Measurements from ENCODE around the gene TSG101.

The TSG101 gene

GRCh38 chr11:18466402-18466801 is 60.3 kb downstream of the TSG101 start:
- no peaks in the 10 kb centered on the region for H3K36me3 ChIP-seq (ENCODE audit: control insufficient read depth, insufficient read depth, low read length)
- no peak overlapping the region for H3K27ac ChIP-seq (ENCODE audit: low read depth, low read length)
- no peak overlapping the region for H3K9ac ChIP-seq (ENCODE audit: low read length)
- H3K4me3 ChIP-seq (ENCODE audit: low read depth, low read length) = no peak overlapping the region
- no peaks in the 10 kb centered on the region for H3K4me1 ChIP-seq (ENCODE audit: control insufficient read depth, insufficient read depth, low read length)
- no peaks in the 10 kb centered on the region for H3K9me3 ChIP-seq (ENCODE audit: control insufficient read depth, insufficient read depth, low read depth, low read length)
- H3K27me3 ChIP-seq (ENCODE audit: control insufficient read depth, insufficient read depth, low read length) = no peaks in the 10 kb centered on the region

DNA sequence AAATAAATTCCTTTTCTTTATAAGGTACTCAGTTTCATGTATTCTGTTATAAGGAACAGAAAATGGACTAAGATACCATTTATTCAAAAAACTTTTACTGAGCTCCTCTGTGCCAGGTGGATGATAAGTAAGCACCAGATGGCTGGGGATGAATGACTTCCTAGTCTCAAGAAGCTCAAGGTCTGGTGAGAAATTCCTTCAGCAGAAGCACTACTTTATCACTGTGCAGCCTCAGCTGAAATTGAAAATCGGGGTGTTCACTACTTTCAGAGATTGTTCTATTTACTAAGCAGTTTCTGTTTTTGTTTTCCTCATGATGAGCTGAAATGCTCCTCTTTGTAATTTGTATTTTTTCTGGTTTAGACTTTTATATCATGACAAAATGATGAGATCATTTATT is 63.3 kb downstream of the TSG101 start:
- Histone ChIP-seq H3K4me3 (ENCODE audit: low read depth, low read length) (no peak overlapping the region), H3K27ac (ENCODE audit: low read depth, low read length) (no peak overlapping the region)

GRCh38 chr11:18461909-18462308 is 64.8 kb downstream of the TSG101 start:
- Histone ChIP-seq H3K9ac (ENCODE audit: low read length) (no peak overlapping the region), H3K27me3 (ENCODE audit: control insufficient read depth, insufficient read depth, low read length) (no peaks in the 10 kb centered on the region), H3K9me3 (ENCODE audit: control insufficient read depth, insufficient read depth, low read depth, low read length) (no peaks in the 10 kb centered on the region), H3K4me1 (ENCODE audit: control insufficient read depth, insufficient read depth, low read length) (no peaks in the 10 kb centered on the region), H3K27ac (ENCODE audit: low read depth, low read length) (no peak overlapping the region), H3K4me3 (ENCODE audit: low read depth, low read length) (no peak overlapping the region), H3K36me3 (ENCODE audit: control insufficient read depth, insufficient read depth, low read length) (no peaks in the 10 kb centered on the region)

More for the DNA sequence above, 63.3 kb downstream of the TSG101 start:
- no peaks in the 10 kb centered on the region for H3K9me3 ChIP-seq (ENCODE audit: control insufficient read depth, insufficient read depth, low read depth, low read length)
- no peaks in the 10 kb centered on the region for H3K4me1 ChIP-seq (ENCODE audit: control insufficient read depth, insufficient read depth, low read length)
- H3K9ac ChIP-seq (ENCODE audit: low read length) = no peak overlapping the region
- H3K36me3 ChIP-seq (ENCODE audit: control insufficient read depth, insufficient read depth, low read length) = no peaks in the 10 kb centered on the region
- no peaks in the 10 kb centered on the region for H3K27me3 ChIP-seq (ENCODE audit: control insufficient read depth, insufficient read depth, low read length)

DNA sequence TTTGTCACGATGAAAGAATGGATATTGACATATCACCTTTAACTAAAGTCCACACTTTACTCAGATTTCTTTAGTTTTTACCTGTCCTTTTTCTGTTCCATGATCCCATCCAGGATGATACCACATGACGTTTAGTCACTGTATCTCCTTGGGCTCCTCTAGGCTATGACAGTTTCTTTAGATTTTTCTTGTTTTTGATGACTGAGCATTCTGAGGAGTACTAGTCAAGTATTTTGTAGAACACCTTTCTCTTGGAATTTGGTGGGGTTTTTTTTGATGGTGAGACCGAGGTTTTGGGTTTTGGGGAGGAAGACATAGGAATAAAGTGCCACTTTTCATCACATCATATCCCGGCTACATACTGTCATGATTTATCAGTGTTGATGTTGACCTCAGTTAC is 67.1 kb downstream of the TSG101 start:
- H3K4me1 ChIP-seq (ENCODE audit: control insufficient read depth, insufficient read depth, low read length) = no peaks in the 10 kb centered on the region
- no peaks in the 10 kb centered on the region for H3K36me3 ChIP-seq (ENCODE audit: control insufficient read depth, insufficient read depth, low read length)

DNA sequence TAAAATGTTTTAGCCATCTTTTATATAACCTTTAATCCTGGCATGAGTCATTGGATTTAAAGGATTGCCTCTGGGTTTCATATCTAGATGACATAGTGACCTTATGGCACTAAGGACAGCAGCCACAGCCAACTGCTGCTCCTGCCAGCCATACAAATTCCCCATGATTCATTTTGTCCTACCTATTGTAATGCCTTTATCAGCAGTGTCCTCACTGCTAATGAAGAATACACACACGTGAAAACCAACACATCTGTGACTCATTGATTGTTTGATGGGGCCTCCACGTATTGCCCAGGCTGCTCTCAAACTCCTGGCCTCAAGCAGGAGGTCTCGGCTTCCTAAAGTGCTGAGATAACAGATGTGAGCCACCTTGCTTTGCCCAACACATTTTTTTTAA is 69.3 kb downstream of the TSG101 start:
- Histone ChIP-seq H3K27ac (ENCODE audit: low read depth, low read length) (no peak overlapping the region), H3K36me3 (ENCODE audit: control insufficient read depth, insufficient read depth, low read length) (no peaks in the 10 kb centered on the region), H3K9me3 (ENCODE audit: control insufficient read depth, insufficient read depth, low read depth, low read length) (no peaks in the 10 kb centered on the region), H3K4me3 (ENCODE audit: low read depth, low read length) (no peak overlapping the region), H3K27me3 (ENCODE audit: control insufficient read depth, insufficient read depth, low read length) (no peaks in the 10 kb centered on the region), H3K4me1 (ENCODE audit: control insufficient read depth, insufficient read depth, low read length) (no peaks in the 10 kb centered on the region), H3K9ac (ENCODE audit: low read length) (no peak overlapping the region)

More for the DNA sequence above, 67.1 kb downstream of the TSG101 start:
- Histone ChIP-seq H3K27ac (ENCODE audit: low read depth, low read length) (no peak overlapping the region), H3K4me3 (ENCODE audit: low read depth, low read length) (no peak overlapping the region), H3K27me3 (ENCODE audit: control insufficient read depth, insufficient read depth, low read length) (no peaks in the 10 kb centered on the region), H3K9me3 (ENCODE audit: control insufficient read depth, insufficient read depth, low read depth, low read length) (no peaks in the 10 kb centered on the region), H3K9ac (ENCODE audit: low read length) (no peak overlapping the region)

DNA sequence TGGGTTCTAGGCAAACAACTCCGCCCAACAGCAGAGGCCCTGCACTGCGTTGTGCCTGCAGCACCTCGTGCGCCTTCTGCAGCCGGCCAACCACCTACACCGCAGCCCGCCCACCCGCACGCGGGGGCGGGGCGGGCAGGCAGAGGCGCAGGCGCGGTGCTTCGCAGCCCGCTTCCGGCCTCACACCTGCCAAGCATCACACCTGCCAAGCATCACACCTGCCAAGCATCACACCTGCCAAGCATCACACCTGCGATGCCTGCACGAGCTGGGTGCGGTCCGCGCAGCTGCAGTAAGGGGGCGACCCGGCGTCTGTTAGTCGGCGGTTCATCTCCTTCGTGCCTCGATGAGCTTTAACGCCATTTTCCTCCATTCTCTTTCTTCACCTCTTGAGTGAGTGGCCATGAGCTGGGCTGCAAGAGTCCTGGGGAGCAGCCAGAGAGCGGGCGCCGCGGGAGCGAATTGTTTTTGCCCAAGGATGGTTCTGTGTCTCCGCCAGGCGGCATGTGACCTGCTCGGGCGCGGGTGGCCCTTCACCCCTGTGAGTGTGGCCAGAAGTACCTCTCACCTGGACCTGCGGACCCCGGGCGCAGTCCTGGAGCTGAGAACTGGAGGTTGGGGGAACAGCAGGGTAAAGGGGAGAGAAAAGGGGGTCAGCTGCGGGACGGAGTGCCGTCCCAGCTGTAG is 70.9 kb downstream of the TSG101 start, which contains the start of gene LDHAL6A:
TSS of gene LDHAL6A (plus strand) at position 171 of the 687 bp plus-strand sequence. CDS start 825 bp downstream, outside the sequence.
- H3K36me3 ChIP-seq (ENCODE audit: control insufficient read depth, insufficient read depth, low read length) = no peaks in the 10 kb centered on the region
- no peaks in the 10 kb centered on the region for H3K27me3 ChIP-seq (ENCODE audit: control insufficient read depth, insufficient read depth, low read length)
- no peaks in the 10 kb centered on the region for H3K4me1 ChIP-seq (ENCODE audit: control insufficient read depth, insufficient read depth, low read length)
- no peak within 1 kb of the TSS for H3K4me3 ChIP-seq (ENCODE audit: low read depth, low read length)
- no peak within 1 kb of the TSS for H3K9ac ChIP-seq (ENCODE audit: low read length)
- H3K9me3 ChIP-seq (ENCODE audit: control insufficient read depth, insufficient read depth, low read depth, low read length) = no peaks in the 10 kb centered on the region
- no peak within 1 kb of the TSS for H3K27ac ChIP-seq (ENCODE audit: low read depth, low read length)

GRCh38 chr11:18452927-18453326 is 73.8 kb downstream of the TSG101 start:
- H3K9ac ChIP-seq (ENCODE audit: low read length) = no peak overlapping the region
- no peaks in the 10 kb centered on the region for H3K36me3 ChIP-seq (ENCODE audit: control insufficient read depth, insufficient read depth, low read length)
- no peaks in the 10 kb centered on the region for H3K9me3 ChIP-seq (ENCODE audit: control insufficient read depth, insufficient read depth, low read depth, low read length)
- H3K27me3 ChIP-seq (ENCODE audit: control insufficient read depth, insufficient read depth, low read length) = no peaks in the 10 kb centered on the region
- H3K27ac ChIP-seq (ENCODE audit: low read depth, low read length) = no peak overlapping the region
- no peak overlapping the region for H3K4me3 ChIP-seq (ENCODE audit: low read depth, low read length)
- H3K4me1 ChIP-seq (ENCODE audit: control insufficient read depth, insufficient read depth, low read length) = no peaks in the 10 kb centered on the region

DNA sequence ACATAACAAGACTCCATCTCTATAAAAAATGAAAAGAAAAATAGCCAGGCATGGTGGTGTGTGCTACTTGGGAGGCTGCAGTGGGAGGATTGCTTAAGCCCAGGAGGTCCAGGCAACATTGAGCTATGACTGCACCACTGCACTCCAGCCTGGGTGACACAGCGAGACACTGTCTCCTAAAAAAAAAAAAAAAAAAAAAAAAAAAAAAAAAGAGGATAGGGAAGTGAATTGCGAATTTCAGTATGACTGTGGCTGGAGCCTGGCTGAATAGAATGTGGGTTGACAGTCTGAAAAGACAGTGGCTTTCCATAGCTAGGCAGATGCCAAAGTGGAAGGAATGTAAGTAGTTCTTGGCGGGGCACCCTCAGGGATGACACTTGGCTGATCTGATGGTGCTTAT is 77.5 kb downstream of the TSG101 start:
- Histone ChIP-seq H3K9ac (ENCODE audit: low read length) (no peak overlapping the region), H3K27me3 (ENCODE audit: control insufficient read depth, insufficient read depth, low read length) (no peaks in the 10 kb centered on the region), H3K27ac (ENCODE audit: low read depth, low read length) (no peak overlapping the region), H3K9me3 (ENCODE audit: control insufficient read depth, insufficient read depth, low read depth, low read length) (no peaks in the 10 kb centered on the region), H3K36me3 (ENCODE audit: control insufficient read depth, insufficient read depth, low read length) (no peaks in the 10 kb centered on the region), H3K4me3 (ENCODE audit: low read depth, low read length) (no peak overlapping the region), H3K4me1 (ENCODE audit: control insufficient read depth, insufficient read depth, low read length) (no peaks in the 10 kb centered on the region)

- no peak overlapping the region for H3K4me3 ChIP-seq (ENCODE audit: low read depth, low read length)
- H3K27me3 ChIP-seq (ENCODE audit: control insufficient read depth, insufficient read depth, low read length) = no peaks in the 10 kb centered on the region
- H3K4me1 ChIP-seq (ENCODE audit: control insufficient read depth, insufficient read depth, low read length) = no peaks in the 10 kb centered on the region
Measured at GRCh38 chr11:18438691-18439090, 88.1 kb downstream of the TSG101 start.

More at GRCh38 chr11:18438691-18439090, 88.1 kb downstream of the TSG101 start:
- Histone ChIP-seq H3K36me3 (ENCODE audit: control insufficient read depth, insufficient read depth, low read length) (no peaks in the 10 kb centered on the region), H3K27ac (ENCODE audit: low read depth, low read length) (no peak overlapping the region), H3K9ac (ENCODE audit: low read length) (no peak overlapping the region), H3K9me3 (ENCODE audit: control insufficient read depth, insufficient read depth, low read depth, low read length) (0 out of 2 replicates have a peak, but pooled peaks cover 3% of the 10 kb centered on the region)

All from HUES6 (cell line).